ENCODE measurements around the gene HIRIP3.

The HIRIP3 gene

GRCh38 chr16:30000735-30001631 lies 5.6 kb upstream of the HIRIP3 start:
- no peak for DNase-seq (ENCODE audit: extremely low spot score)
- POLR2A ChIA-PET = no interaction called here
- TF ChIP-seq, protein P1, sequence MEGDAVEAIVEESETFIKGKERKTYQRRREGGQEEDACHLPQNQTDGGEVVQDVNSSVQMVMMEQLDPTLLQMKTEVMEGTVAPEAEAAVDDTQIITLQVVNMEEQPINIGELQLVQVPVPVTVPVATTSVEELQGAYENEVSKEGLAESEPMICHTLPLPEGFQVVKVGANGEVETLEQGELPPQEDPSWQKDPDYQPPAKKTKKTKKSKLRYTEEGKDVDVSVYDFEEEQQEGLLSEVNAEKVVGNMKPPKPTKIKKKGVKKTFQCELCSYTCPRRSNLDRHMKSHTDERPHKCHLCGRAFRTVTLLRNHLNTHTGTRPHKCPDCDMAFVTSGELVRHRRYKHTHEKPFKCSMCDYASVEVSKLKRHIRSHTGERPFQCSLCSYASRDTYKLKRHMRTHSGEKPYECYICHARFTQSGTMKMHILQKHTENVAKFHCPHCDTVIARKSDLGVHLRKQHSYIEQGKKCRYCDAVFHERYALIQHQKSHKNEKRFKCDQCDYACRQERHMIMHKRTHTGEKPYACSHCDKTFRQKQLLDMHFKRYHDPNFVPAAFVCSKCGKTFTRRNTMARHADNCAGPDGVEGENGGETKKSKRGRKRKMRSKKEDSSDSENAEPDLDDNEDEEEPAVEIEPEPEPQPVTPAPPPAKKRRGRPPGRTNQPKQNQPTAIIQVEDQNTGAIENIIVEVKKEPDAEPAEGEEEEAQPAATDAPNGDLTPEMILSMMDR (IDR thresholded peaks at IDR 0.05; ENCODE audit: control extremely low read depth, extremely low read depth, low read depth, missing control alignments) = no peak
- CTCF ChIA-PET = interaction anchor here (1.7 kb wide), 1 partner anchor 31 kb away, joined by 5 read pairs; the partner anchor contains the start of gene TLCD3B

DNA sequence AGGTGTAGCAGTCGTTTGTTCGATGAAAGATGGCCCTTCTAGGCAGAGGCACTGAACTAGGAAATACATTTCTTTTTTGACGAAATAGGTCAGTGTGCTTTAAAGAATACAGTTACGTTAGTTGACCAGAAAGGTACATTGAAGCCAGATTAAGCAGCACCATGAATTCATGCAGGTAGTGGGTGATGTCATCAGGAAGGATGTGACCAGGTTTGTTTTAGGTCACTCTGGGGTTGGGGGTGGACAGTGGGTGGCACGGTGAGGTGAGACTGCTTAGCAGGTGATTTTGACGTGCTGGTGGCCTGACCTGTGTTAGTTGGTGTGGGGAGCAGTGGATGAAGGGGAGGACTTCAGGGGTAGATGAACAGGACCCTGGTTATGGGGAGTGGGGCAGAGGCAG lies 4.2 kb upstream of the HIRIP3 start:
- ChIA-PET POLR2A (no interaction called here), CTCF (interaction anchor here (1.7 kb wide), 1 partner anchor 32 kb away, joined by 5 read pairs; the partner anchor contains the start of gene TLCD3B)
- no peak for DNase-seq (ENCODE audit: extremely low spot score)
- TF ChIP-seq, protein P1 (IDR thresholded peaks at IDR 0.05; ENCODE audit: control extremely low read depth, extremely low read depth, low read depth, missing control alignments) = no peak

DNA sequence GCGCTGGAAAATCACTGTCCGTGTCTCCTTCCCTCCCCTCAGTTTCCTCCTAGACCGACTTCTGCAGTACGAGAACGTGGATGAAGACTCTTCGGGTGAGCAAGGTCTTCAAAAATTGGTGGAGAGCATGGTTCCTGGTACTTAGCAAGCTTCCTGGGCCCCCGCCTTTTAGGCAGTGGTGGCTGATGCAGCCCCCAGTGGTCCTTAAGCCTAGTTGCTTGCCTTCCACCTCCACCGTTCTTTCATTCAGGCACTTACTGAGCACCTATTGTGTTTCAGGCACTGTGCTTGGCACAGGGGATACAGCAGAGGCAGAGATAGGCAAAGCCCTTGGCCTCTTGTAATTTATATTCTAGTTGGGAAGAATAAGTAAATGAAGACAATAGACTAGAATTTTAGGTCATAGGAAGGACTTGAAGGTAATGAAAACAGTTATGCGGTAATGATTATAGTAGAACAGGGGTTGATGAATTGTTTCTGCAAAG lies 1.4 kb upstream of the HIRIP3 start:
- TF ChIP-seq, protein P1 (IDR thresholded peaks at IDR 0.05; ENCODE audit: control extremely low read depth, extremely low read depth, low read depth, missing control alignments) = no peak
- ChIA-PET POLR2A (no interaction called here), CTCF (interaction anchor here (0.7 to 2.2 kb wide), 6 partner anchors 9 to 207 kb away, joined by 3 to 8 read pairs (median 4); partner anchors contain the start of genes KCTD13, KIF22 and TLCD3B)
- no peak for DNase-seq (ENCODE audit: extremely low spot score)

DNA sequence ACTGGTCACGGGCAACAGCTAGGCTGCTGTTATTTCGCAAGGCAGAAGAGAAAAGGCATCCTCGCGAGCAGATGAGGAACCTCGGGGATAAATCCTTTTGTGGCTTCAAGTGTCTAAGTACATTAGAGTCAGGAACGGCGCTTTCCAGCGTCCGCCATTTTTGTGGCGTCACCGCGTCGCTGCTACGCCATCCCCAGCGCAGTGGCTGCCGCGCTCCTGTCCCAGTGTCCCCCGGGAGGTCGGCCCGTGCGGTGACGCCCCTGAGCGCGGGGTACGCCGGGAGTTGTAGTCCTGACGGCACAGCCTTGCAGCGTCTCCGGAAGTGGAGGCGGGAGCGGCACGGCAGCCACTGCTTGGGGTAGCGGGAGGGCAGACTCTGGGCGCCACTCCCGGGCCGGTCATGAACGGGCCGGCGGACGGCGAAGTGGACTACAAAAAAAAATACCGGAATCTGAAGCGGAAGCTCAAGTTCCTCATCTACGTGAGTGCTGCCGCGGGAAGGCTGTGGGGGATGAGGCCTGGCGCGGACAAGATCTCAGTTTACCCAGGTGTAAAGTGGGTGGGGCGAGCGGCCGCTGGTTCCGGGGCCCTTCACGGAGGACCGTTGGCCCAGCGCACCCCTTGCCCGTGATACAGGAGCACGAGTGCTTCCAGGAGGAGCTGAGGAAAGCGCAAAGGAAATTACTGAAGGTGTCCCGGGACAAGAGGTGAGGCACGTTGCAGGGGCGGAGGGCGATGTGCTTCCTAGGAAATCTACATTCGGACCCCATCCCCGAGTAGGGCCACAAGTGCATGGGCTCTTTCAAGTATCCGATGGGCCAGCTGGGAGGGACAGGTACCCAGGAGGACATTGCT lies 721 bp upstream of the HIRIP3 start, which contains the start of gene INO80E:
Gene INO80E (plus strand): TSS at position 331 of the 855 bp plus-strand sequence. CDS start 70 bp downstream, at position 401.
- DNase-seq (ENCODE audit: extremely low spot score) = peak; percentile 100
- ChIA-PET CTCF (interaction anchor here (0.7 to 2.2 kb wide), 5 partner anchors 9 to 206 kb away, joined by 3 to 8 read pairs (median 4); partner anchors contain the start of genes KCTD13, KIF22 and TLCD3B), POLR2A (interaction anchor here (1.1 kb wide), 1 partner anchor 23 kb away, joined by 3 read pairs; the partner anchor contains the start of gene TAOK2)
- TF ChIP-seq, protein P1 (IDR thresholded peaks at IDR 0.05; ENCODE audit: control extremely low read depth, extremely low read depth, low read depth, missing control alignments) = no peak

DNA sequence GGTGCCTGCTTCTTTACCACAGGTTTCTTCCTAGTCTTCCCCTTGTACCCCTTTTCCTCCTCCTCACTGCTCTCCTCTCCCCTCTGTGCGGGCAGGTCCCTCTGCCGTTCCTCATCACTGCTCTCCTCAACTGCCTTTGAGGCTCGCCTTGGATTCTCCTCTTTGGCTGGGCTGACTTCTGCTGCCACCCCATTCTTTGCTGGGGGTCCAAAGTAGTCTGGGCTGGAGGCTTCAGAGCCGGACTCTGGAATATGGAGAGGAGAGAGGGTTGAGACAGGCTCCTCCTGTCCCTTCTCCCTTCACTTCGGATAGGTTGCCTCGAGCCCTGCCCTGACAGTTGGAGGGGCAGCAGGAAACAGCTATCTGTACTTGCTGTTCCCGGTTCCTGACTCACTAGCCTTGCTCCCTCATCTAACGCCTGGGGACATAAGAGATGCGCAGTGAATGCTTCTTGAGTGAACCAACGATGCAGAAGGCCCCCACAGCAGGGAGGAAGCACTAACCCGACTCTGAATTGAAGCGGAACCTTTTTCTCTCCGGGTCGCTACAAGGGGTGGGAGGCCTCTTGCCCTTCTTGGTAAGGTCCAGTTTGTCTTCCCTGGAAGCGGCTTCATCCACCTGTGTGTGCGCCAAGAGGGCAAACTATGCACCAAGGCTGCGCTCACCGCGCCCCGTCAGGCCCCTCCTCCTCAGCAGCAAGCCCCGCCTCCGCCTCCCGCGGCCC lies 655 bp downstream of the HIRIP3 start:
- TF ChIP-seq, protein P1 (IDR thresholded peaks at IDR 0.05; ENCODE audit: control extremely low read depth, extremely low read depth, low read depth, missing control alignments) = no peak
- CTCF ChIA-PET = interaction anchor here (0.9 to 2.2 kb wide), 6 partner anchors 8 to 210 kb away, joined by 3 to 8 read pairs (median 4); partner anchors contain the start of genes KIF22 and TAOK2
- DNase-seq (ENCODE audit: extremely low spot score) = peak; percentile 80
- POLR2A ChIA-PET = interaction anchor here (1.1 kb wide), 1 partner anchor 21 kb away, joined by 3 read pairs; the partner anchor contains the start of gene TAOK2
